ENCODE data around the gene A4GALT.

DNA sequence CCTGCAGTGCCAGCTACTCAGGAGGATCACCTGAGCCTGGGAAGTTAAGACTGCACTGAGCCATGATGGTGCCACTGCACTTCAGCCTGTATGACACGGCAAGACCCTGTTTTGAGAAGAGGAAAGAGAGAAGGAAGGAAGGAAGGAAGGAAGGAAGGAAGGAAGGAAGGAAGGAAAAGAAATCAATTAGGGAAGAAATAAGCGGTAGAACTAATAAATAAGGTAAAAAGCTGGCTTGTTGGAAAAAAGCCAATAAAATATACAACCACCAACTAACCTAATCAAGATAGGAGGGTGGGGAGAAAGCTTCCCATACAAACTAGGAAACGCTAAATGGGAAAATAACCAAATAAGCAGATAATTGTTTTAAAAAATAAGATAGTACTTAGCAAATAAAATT, 12.3 kb downstream of the A4GALT start:
- TF ChIP-seq, protein P1, sequence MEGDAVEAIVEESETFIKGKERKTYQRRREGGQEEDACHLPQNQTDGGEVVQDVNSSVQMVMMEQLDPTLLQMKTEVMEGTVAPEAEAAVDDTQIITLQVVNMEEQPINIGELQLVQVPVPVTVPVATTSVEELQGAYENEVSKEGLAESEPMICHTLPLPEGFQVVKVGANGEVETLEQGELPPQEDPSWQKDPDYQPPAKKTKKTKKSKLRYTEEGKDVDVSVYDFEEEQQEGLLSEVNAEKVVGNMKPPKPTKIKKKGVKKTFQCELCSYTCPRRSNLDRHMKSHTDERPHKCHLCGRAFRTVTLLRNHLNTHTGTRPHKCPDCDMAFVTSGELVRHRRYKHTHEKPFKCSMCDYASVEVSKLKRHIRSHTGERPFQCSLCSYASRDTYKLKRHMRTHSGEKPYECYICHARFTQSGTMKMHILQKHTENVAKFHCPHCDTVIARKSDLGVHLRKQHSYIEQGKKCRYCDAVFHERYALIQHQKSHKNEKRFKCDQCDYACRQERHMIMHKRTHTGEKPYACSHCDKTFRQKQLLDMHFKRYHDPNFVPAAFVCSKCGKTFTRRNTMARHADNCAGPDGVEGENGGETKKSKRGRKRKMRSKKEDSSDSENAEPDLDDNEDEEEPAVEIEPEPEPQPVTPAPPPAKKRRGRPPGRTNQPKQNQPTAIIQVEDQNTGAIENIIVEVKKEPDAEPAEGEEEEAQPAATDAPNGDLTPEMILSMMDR (IDR thresholded peaks at IDR 0.05): no peak
- TF ChIP-seq POLR2A (IDR thresholded peaks at IDR 0.05): no peak
